Measurements from ENCODE around the gene SPDEF.

SPDEF gene

GRCh38 chr6:34562350-34562749, 6.2 kb upstream of the SPDEF start:
- no peak for DNase-seq

- no peak for DNase-seq
These were observed 5.0 kb upstream of the SPDEF start for GRCh38 chr6:34561227-34561530.

- DNase-seq = no peak
These were observed 4.5 kb upstream of the SPDEF start for GRCh38 chr6:34560366-34561226.

DNA sequence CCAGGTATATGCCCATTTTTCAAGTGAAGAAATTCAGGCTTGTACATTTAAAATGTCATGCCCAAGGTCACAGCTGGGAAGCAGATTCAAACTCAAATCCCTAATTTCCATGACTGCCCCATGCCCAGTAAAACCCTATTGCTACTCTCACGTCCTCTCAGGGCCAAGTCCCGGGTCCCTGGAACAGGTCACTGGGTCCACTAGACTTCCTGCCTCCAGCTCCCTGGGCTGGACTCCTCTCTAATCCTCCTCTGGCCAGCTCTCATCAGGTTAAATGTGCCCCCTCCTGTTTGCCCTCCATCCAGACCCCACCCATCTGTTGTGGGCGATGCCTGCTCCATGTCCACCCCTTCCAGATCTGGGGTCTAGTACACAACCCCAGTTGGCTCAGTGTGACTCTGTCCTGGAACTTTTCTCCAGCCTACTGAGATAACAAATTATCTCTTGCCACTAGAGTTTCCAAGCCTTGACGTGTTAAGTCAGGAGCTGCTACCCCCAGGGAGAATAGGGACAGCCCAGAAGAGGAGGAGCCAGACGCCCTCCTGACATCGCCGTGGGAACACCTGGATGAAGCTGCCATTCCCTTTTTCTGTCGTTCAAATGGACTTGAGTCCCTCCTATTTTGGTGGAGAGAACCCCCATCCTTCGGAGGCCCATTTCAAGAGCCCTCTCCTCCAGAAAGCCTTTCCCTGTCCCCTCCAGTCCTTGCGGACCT, 3.7 kb upstream of the SPDEF start:
- DNase-seq = no peak

DNA sequence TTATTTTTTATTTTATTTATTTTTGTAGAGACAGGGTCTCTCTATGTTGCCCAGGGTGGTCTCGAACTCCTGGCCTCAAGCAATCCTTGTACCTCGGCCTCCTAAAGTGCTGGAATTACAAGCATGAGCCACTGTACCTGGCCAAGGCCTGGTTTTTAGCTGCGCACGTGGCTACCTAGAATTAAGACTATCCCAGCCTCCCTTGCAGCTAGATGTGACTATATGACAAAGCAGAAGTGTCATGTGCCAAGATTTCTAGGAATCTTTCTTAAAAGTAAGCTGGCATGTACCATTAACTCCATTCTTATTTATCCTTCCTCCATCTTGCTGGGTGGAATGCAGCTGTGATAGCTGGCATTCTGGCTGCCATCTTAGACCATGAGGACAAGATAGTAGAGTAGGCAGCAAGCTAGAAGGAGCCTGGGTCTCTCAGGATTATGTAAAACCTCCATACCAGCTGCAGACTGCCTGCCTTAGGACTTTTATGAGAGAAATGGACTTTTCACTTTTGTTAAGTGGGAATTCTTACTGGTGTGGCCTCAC, 2.1 kb upstream of the SPDEF start:
- DNase-seq = no peak

GRCh38 chr6:34557228-34557627, 1.1 kb upstream of the SPDEF start:
- DNase-seq = no peak

GRCh38 chr6:34556493-34556892, 364 bp upstream of the SPDEF start:
- DNase-seq = no peak

- DNase-seq = no peak
These were observed 801 bp downstream of the SPDEF start for GRCh38 chr6:34555328-34555727.

DNA sequence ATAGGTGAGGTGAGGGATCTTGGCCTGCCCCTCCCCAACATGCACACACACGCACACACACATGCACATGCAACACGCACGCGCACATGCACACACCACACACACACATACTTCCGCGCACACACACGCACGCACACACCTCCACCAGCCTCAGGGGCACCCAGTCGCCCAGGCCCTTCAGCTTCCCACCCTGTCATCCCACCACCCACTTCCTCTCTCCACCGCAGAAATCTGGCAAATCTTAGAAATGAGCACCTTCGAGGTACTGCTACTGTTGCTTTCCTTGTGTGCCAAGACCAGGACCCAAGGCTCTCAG, 1.2 kb downstream of the SPDEF start:
- DNase-seq = no peak

DNA sequence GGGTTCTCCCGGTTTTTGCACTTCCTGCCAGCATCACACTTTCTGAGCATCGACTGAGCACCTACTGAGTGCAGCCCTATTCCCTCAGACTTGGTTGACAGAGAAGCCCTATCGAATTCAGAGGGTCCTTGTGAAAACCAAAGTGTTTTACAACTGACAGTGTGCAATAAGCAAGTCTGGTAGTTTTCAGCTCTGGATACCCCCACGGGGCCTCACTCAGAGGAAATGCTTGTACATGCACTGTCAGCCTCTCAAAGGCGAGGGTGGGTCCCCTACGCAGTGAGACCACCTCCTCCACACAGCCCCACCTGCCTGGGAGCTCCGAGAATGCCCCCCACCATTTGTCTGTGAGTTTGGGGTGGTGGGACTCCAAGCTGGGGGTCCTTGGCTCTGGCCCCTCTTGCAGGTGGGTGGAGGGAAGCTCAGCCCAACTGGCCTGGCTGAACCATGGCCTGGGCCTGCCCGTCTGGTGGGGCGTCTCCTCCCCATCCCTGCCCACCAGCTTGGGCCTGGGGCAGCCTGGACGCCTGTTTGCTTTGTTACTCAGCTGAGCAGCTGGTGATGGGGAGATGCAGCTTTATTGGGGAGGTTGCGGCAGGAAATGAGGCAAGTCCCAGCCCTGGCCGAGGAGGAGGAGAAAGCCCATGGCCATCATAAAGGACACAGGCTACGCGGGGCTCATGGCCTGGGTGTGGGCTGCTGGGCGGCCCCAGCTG, 1.7 kb downstream of the SPDEF start:
- DNase-seq = no peak

DNA sequence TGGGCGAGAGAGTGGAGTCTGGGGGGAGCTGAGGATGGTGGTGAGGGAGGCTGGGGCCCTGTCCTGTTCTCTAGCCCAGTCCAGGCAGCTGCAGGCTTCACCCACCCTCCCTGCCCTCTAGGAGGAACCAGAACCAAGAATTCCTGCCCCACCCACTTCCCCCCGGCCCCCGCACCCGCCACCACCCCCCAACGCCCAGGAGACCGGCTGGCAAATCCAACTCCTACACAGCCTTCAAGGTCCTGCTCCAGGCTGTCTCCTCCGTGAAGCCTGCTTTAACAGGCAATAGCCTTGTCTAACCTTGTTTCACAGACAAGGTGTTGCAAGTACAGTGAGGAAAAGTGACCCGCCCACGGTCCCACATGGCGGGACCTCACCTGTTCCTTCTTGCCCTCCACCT, 2.4 kb downstream of the SPDEF start:
- no peak for DNase-seq

- no peak for DNase-seq
These were observed 3.0 kb downstream of the SPDEF start for GRCh38 chr6:34553146-34553545.

- no peak for DNase-seq
These were observed 3.5 kb downstream of the SPDEF start for GRCh38 chr6:34552620-34553019.

- DNase-seq = no peak
These were observed 4.4 kb downstream of the SPDEF start for GRCh38 chr6:34551720-34552119.

DNA sequence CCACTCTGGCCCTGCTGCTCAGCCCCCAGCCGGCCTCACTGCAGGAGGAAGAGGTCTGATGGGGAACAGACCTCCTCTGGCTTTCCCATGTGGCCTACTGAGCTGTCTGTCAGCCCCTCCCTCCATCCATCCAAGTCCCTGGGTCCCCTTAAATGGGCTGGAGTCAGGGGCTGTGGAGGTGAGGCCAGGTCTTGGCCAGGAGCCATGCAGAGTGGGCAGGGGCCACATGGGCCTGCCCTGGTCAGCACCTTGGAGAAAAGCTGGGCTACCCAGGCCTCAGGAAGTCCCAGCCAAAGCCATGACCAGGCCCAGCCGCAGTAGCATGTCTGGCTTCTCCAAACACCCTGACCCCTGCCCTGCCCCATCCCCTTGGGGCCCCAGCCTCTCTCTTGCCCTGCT, 6.3 kb downstream of the SPDEF start:
- DNase-seq = no peak

GRCh38 chr6:34549026-34549803, 6.9 kb downstream of the SPDEF start:
- no peak for DNase-seq

DNA sequence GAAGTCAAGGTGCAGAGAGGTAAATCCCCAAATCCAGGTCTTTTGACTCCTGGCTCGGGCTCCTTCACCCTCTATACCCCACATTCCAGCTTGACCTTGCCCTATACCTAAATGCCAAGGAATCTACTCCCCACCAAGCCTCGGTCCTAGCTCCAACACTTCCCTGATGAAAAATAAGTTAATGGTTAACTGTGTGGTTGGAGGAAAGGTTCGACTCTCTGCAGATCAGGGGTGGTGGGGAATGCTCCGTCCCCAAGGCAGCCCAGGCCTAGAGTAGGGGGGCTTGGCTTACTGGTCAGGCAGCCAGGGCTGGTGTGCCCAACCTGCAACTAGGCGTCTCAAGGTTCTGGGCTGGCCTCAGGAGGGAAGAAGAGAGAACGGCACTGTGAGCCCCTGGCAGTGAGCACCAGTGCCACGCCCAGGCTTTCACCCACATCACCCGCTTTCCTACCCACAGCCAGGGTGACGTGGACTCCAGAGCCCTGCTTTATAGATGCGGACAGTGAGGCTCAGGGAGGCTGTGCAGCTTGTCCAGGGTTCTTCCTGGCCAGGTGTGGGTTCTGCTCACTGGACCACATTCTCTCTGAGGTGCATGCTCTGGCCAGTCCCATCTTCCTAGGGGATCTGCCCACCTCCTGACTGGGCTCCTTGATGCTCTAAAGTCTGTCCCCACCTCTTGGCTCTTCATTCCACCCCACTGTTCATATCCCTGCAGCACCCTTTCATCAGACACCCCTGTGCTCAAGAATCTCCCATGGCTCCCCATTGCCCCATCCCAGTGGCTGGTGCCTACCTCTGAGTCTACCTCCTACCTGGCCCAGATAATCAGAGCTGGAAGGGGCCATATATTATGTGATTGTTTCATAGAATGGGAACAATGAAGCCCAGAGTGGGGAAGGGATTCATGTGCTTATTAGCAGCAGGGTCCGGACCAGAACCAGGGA, 8.2 kb downstream of the SPDEF start:
- no peak for DNase-seq

DNA sequence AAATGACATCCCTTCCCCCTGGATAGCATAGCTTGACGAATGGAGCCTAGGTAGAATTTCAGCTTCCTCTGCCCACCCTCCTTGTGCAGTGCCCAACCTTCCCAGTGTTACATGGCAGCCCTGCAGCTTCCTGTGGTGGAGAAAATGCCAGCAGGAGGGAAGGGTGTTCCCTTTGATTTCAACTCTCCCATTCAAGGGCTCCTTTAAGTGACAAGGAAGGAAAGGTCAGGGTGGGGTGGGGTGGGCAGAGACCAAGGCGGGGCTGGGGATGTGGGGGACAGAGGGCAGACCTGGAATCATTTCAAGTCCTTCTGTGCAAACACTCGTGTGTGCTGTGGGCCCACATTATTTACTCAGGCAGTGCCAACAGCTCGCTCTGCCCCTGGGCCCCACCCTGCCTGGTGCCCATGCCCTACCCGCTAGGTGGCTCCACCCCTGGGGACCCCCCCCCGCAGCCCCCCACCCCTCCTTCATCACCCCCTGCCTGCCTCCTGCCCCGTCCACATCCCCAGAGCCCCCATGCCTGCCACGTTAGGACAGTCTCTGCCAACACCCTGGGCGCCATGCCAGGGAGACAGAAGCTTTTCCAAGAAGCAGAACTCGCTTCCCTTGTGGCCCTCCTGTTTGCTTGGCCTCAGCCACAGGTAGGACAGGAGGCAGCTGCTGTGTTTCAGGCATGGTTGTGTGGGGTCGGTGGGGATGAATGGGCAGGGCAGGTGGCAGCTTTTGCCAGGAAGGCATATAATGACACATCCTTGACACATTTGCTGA, 9.4 kb downstream of the SPDEF start:
- no peak for DNase-seq

DNA sequence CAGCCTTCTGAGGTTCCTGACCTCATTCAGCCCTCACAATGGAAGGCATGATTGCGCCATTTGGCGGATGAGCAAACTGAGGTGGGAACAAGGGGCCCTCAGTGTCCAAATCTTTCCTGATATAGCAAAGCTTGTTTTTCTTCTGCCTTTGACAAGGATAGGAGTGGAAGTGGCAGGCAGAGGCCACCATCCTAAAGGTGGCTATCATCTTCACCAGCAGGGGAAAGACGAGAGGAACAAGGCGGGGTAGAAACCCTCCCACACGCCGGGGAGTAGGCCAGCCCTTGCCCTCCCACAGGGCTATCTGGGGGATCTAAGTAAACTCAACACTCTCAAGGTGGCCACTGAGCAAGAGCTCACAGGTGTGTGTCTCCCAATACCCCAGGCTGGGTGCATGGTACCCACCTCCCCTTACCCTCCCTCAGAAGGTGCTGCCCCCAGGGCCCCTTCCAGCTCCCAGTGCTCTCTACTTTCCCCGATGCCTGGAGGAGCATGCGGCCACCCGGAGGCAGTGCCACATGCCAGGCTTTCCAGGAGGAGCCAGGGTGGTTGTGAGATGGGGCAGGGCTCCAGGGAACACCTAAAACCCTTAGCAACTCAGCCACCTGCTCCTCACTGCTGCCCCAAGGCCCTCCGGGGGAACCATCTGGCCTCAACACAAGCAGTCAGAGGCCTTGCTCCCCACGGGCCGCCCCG, 11.2 kb downstream of the SPDEF start:
- no peak for DNase-seq

GRCh38 chr6:34544052-34544604, 12.0 kb downstream of the SPDEF start:
- DNase-seq = no peak
